CD1c-positive myeloid dendritic cell (primary cell): Measurements from ENCODE around the gene EPS8L1.
"Not testable (repeated sequence)": the region's sequence is repeated elsewhere in the genome, so short reads cannot be mapped to it uniquely, and the experiment has no call there.

Source experiments
- DNase-seq: peaks from one replicate; pipeline ENCODE4 v3.0.0-alpha.2; 2016; ENCODE audit errors: extremely low spot score

The EPS8L1 gene

DNA sequence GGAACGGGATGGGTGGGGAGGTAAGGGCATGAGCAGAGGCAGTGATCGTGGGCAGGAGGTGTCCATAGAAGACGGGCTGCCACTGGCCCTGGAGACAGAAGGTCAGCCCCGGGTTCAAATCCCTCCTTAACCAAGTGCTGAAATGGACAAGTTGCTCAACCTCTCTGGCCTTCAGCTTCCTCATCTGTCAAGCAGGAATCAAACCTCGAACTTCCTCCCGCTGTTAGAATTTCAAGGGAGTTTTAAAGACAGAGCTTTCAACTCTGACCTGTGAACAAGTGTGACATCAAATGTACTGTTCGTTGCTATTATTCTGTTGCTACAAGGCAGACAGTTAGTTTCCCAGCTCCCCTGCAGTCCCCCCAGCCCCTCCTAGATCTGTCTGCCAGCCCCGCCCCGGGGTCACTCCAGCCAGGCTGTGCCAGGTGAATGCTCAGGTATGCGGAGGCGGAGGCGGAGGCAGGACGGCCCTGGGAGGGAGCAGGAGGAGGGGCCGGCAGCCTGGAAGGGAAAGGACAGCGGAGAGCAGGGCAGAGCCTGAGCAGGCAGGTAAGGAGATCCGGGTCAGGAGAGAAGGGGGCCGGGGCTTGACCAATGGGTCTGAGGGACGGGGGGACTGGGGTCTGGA is at the start of gene EPS8L1:
EPS8L1 (plus strand) TSS at position 499 of the 628 bp plus-strand sequence. CDS start 576 bp downstream, outside the sequence.
- DNase-seq, result peak; percentile 66

GRCh38 chr19:55027140-55027471 is 48.6 kb upstream of the EPS8L1 start:
- DNase-seq, result not testable (repeated sequence)

DNA sequence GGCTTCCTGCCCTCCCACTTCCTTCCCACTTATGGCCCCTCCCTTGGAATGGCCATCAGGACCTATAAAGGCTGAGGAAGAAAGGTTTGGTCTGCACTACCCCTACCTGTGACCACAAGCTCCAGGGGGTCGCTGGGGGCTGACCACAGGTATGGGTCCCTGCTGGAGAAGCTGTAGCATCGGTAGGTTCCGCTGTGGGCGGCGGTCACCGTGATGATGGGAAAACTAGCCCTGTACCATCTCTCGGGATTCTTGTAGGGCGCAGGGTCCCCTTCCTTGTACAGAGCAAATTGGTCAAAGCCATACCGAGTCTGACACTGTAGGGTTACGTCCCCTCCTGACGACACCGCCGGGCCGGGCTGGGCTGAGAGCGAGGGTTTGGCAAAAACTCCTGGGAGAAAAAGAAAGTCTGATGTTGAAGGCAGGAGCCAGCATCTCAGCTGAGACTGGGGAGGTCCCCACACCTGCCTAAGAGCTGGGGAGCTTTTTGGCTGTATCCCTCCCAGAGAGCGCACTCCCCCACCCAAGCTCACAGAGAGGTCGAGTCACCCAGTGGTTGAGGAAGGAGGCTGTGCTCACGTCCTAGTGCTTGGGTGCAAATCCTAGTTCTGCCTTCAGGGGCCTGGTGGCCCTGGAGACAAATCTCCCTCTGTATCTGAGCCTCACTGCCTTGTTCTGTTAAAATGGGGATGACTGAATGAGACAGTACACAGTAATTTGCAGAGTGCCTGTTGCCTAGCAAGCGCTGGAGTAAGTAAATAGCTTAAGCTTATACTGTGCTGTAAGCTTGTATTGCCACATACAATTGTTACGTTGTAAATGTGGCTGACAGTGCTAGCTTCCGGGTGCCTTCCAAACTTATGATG is 48.0 kb upstream of the EPS8L1 start:
- DNase-seq, result no peak

DNA sequence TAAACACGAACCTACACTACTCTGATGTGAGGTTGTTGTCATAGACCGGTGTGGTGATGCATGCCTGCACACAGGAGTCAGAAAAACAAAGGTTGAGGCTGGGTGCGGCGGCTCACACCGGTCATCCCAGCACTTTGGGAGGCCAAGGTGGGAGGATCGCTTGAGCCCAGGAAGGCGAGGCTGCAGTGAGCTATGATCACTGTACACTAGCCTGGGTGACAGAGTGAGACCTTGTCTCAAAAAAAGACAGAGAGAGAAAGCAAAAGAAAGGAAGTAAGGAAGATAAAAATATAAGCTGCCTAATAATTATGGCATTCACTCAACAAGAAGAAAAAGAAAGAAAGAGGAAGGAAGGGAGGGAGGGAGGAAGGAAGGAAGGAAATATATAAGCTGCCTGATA is 46.9 kb upstream of the EPS8L1 start:
- no peak for DNase-seq

DNA sequence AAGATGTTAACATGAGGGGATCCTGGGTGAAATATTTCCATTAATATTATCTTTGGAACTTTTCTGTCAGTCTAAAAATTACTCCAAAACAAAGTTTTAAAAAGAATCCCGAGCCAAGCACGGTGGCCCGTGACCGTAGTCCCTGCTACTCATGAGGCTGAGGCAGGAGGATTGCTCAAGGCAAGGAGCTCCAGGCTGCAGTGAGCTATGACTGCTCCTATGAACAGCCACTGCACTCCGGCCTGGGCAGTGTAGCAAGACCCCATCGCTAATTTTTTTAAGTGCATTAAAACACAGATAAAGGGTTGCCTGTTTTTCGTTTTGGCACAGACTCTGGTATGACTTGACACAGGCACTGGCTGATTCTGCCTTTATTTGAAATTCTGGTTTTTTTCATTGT is 44.5 kb upstream of the EPS8L1 start:
- DNase-seq, result no peak

DNA sequence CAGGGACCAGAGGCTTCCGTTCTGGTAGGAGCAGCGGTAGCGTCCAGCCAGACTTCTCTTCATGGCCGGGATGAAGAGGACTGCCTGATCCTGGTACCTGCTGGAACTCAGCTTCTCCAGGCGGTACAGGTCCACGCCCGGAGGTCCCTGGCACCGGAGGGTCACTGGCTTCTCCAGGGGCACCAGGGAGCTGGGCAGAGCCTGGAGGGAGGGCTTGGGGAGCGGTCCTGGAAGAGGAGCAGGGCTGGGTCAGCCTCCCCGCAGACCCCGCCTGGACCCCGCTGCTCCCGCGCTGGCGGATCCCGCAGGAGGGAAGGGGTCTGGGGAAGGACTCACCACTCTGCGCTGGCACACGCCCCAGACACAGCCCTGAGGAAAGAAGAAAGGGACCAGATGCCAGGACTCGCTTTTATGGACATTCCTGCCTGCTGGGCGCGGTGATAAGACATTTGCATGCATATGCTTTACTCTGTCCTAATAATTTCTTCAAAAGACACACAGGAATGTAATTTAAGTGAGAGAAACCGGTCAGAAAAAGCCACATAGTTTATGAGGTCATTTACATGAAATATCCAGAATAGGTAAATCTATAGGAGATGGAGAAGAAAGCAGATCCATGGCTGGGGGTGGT is 43.4 kb upstream of the EPS8L1 start:
- no peak for DNase-seq

DNA sequence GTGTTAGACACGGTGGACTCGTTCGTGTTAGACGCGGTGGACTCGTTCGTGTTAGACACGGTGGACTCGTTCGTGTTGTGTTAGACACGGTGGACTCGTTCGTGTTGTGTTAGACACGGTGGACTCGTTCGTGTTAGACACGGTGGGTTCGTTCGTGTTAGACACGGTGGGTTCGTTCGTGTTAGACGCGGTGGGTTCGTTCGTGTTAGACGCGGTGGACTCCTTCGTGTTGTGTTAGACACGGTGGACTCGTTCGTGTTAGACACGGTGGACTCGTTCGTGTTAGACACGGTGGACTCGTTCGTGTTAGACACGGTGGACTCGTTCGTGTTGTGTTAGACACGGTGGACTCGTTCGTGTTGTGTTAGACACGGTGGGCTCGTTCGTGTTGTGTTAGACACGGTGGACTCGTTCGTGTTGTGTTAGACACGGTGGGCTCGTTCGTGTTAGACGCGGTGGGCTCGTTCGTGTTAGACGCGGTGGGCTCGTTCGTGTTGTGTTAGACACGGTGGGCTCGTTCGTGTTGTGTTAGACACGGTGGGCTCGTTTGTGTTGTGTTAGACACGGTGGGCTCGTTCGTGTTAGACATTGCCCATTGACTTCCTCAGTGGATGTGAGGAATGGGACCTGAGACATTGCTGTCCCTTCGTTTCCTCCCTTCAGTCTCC is 42.6 kb upstream of the EPS8L1 start:
- DNase-seq, result not testable (repeated sequence)

GRCh38 chr19:55034751-55035150 is 40.9 kb upstream of the EPS8L1 start:
- no peak for DNase-seq

GRCh38 chr19:55036058-55036457 is 39.6 kb upstream of the EPS8L1 start:
- DNase-seq, result no peak

GRCh38 chr19:55037603-55038002 is 38.1 kb upstream of the EPS8L1 start:
- DNase-seq, result not testable (repeated sequence)

DNA sequence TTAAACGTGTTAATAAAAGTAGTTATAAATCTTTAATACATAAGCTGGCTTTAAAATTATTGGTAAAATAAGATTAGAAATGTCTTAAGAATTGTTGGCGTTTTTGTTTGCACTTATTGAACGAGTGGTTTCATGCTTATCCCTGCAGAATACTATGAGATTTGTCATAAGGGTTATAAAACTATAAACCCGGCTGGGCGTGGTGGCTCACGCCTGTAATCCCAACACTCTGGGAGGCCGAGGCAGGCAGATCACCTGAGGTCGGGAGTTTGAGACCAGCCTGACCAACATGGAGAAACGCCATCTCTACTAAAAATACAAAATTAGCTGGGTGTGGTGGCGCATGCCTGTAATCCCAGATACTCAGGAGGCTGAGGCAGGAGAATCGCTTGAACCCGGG is 35.0 kb upstream of the EPS8L1 start:
- not testable (repeated sequence) for DNase-seq

DNA sequence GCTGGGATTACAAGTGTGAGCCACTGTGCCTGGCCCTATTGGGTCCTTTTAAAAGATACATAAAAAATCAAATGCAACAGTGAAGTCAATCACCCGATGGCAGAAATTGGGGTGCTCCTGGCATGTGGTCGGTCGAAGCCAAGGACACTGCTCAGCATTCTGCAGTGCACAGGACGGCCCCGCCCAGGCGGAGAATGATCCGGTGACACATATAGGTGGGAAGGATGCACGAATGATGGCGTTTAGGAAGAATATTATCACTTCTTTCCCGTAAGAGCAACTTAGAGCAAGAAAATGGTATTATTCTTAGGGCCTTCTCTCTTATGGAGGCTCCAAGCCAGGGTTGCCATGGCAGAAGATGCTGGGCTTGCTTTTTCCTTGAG is 34.4 kb upstream of the EPS8L1 start:
- DNase-seq, result no peak

GRCh38 chr19:55041627-55042343 is 33.9 kb upstream of the EPS8L1 start:
- DNase-seq, result peak; percentile 37

GRCh38 chr19:55042344-55042678 is 33.4 kb upstream of the EPS8L1 start:
- no peak for DNase-seq

DNA sequence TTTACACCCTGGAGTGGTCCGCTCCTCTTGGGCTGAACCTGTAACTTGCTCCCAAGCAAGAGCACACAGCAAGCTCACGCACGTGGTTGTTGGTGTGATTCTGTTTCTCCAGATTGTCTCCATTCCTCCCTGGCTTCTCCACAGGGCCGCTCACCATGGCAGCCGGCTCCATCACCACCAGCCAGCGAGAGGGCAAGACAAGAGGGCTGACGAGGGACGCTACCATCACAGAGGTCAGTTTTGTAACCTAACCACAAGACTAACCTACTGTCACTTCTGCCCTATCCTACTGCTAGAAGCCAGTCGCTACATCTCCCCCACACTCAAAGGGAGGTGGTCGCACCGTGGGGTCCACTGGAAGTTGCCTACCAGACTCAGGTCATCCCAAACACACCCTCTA is 33.0 kb upstream of the EPS8L1 start:
- DNase-seq, result no peak

GRCh38 chr19:55044286-55044685 is 31.4 kb upstream of the EPS8L1 start:
- DNase-seq, result no peak

GRCh38 chr19:55044771-55045716 is 30.6 kb upstream of the EPS8L1 start:
- DNase-seq, result no peak

DNA sequence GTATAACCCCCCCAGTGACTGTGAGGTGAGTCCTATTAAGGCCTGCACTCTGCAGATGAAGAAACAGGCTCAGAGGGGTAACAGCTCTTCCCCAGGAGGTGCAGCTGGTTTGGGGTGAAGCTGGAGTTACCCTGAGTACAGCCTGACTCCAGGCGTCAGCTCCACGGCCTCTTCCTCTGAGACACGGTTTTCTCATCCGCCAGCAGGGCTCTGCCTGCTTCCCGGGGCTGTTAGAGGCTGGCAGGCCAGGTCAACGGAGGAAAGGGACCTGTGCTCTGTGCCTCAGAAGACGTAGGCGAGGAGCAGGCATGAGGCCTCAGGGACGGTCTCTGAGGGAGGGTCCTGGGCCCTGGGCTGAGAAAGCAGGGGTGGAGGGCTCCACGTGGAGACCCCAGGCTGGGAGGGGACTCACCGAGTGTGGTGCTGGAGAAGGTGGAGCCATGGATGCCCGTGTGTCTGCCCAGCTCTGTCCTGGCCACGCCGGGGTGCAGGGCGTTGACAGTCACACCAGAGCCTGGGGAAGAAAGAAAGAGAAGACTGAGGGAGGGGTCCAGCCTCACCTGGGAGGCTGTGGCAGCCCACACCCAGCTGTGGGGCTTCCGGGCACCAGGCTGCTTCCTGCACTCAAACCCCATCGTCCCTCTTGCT is 28.6 kb upstream of the EPS8L1 start:
- DNase-seq, result no peak

DNA sequence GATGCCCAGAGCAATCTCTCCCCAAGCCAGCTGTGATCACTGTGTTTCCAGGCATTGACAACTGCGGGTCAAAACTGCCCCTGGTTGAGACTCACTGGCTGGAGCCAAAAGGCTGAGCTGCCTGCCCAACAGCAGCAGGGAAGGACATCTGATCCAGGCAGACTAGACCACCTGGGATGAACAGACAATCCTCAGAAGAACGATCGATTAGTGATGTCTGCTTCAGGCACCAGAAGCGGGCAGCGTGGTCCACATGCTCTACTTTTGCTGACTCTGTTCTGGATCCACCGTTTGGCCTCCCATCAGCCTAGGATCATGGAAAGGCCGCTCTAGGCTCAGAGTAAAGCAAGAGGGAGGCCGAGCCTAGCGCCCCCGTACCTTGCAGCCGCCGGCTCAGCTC is 27.7 kb upstream of the EPS8L1 start:
- no peak for DNase-seq

DNA sequence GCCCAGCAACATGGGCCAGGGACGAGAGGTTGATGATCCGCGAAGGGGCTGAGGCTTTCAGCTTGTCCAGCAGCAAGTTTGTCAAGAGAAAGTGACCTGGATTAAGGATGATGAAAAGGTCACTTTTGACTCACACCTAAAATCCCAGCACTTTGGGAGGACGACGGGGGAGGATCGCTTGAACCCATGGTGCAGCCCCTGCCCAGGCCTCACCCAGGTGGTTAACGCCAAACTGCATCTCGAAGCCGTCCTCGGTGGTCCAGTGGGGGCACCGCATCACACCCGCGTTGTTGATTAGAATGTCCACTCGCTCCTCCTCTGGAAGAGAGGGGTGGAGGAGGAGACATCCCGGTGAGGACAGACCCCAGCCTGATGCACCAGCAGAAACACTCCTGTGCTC is 27.2 kb upstream of the EPS8L1 start:
- DNase-seq, result no peak
